RWPE1 (cell line): ENCODE data around the gene SMARCAL1.

ENCODE experiments used
- CTCF ChIA-PET: fragments of 350-600 bp; sonication (Branson Sonifier 250); formaldehyde crosslinking; extraction: SDS; loops from one replicate; lab custom pipeline; 2021; lab: Yijun Ruan, JAX
- POLR2A ChIA-PET: fragments of 400-600 bp; formaldehyde crosslinking; extraction: SDS; loops from one replicate; lab custom pipeline; 2020; ENCODE audit warnings: antibody characterized with exemption; ENCODE audit not compliant: low non-redundant PET; lab: Yijun Ruan, JAX
- DNase-seq: peaks from one replicate; pipeline ENCODE4 v3.0.0; 2012; ENCODE audit warnings: low spot score
- H3K27ac ChIP-seq: fragments of 450-650 bp; 2 replicates; pipeline ENCODE4 v1.5.1; 2017
- CTCF ChIP-seq: fragments of 450-650 bp; conservative IDR thresholded peaks from 2 replicates; pipeline ENCODE4 v1.5.1; 2017; ENCODE audit warnings: low read depth, mild to moderate bottlenecking

The SMARCAL1 gene

GRCh38 chr2:216464104-216464720 lies 51.9 kb downstream of the SMARCAL1 start:
- no peak for DNase-seq
- POLR2A ChIA-PET, result no interaction called here
- CTCF ChIA-PET, result interaction anchor here (0.5 kb wide), 1 partner anchor 415 kb away, joined by 4 read pairs; no protein-coding TSS in a partner anchor
- TF ChIP-seq CTCF, result no peak
- H3K27ac ChIP-seq, result no peak overlapping the region

GRCh38 chr2:216465579-216466195 lies 53.4 kb downstream of the SMARCAL1 start:
- POLR2A ChIA-PET, result no interaction called here
- no peak overlapping the region for H3K27ac ChIP-seq
- TF ChIP-seq CTCF, result no peak
- CTCF ChIA-PET, result no interaction called here
- no peak for DNase-seq

- POLR2A ChIA-PET, result no interaction called here
- no peak for TF ChIP-seq CTCF
- DNase-seq, result no peak
- CTCF ChIA-PET, result interaction anchor here (0.6 kb wide), 1 partner anchor 28 kb away, joined by 4 read pairs; no protein-coding TSS in a partner anchor
- H3K27ac ChIP-seq, result no peak overlapping the region
These were observed 55.6 kb downstream of the SMARCAL1 start for GRCh38 chr2:216467845-216468244.

- CTCF ChIA-PET, result interaction anchor here (0.7 kb wide), 1 partner anchor 94 kb away, joined by 3 read pairs; no protein-coding TSS in a partner anchor
- no peak for DNase-seq
- H3K27ac ChIP-seq, result no peak overlapping the region
- POLR2A ChIA-PET, result no interaction called here
- no peak for TF ChIP-seq CTCF
These were observed 57.4 kb downstream of the SMARCAL1 start for GRCh38 chr2:216469661-216470060.

GRCh38 chr2:216473187-216473586 lies 60.9 kb downstream of the SMARCAL1 start:
- no peak overlapping the region for H3K27ac ChIP-seq
- POLR2A ChIA-PET, result no interaction called here
- CTCF ChIA-PET, result no interaction called here
- no peak for TF ChIP-seq CTCF
- no peak for DNase-seq

GRCh38 chr2:216474925-216475670 lies 62.8 kb downstream of the SMARCAL1 start:
- ChIA-PET CTCF (no interaction called here), POLR2A (no interaction called here)
- H3K27ac ChIP-seq, result no peak overlapping the region; the same call in 1 of the 2 replicates
- DNase-seq, result no peak
- TF ChIP-seq CTCF, result no peak
